ENCODE data around the gene CEPT1. TPM values are rescaled to one million over a fixed set of nuclear protein-coding genes. Genes with fewer than 3 reads are reported as not detected.

CEPT1 gene
- total RNA-seq, 1 donor from 2014 or later: 87.0 TPM

DNA sequence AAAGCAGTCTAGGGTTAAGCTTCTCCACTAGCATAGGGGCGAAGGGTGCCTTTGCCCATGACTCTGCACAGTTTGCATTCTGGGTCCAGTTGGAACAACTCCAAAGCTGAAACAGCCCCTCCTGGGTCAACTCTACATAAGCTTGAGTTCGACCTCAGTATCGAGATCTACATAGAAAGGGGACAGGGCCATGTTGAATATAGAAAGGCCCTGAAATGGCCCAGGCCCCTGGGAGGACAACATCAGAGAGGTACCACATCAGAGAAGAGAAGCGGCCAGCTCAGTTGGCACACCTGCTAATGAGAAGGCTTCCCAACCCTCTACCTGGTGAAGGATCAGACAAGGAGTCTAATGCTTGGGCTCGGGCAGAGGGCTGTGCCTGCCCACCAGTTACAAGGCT is 58.8 kb downstream of the CEPT1 start:
- ATAC-seq (ENCODE audit: low read depth) (no peak), DNase-seq (no peak)
- peaks cover 65% of the 10 kb centered on the region for H3K36me3 Mint-ChIP-seq (ENCODE audit: low read depth)
- peak overlapping the region; percentile 46 for H3K4me3 Mint-ChIP-seq
- peaks cover 97% of the 10 kb centered on the region for H3K4me1 Mint-ChIP-seq
- no peaks in the 10 kb centered on the region for H3K27me3 Mint-ChIP-seq
- H3K9me3 Mint-ChIP-seq: no peaks in the 10 kb centered on the region
- CTCF ChIA-PET: interaction anchor here (1.3 to 2.6 kb wide), 6 partner anchors 19 to 201 kb away, joined by 3 to 29 read pairs (median 6); no protein-coding TSS in a partner anchor
- POLR2A ChIA-PET: interaction anchor here (1.0 to 3.0 kb wide), 4 partner anchors 15 to 22 kb away, joined by 3 to 22 read pairs (median 6); no protein-coding TSS in a partner anchor
- intact Hi-C loops (cut with micrococcal nuclease): no loop called here
- H3K27ac Mint-ChIP-seq: peak overlapping the region; percentile 68
- TF ChIP-seq, protein P1, sequence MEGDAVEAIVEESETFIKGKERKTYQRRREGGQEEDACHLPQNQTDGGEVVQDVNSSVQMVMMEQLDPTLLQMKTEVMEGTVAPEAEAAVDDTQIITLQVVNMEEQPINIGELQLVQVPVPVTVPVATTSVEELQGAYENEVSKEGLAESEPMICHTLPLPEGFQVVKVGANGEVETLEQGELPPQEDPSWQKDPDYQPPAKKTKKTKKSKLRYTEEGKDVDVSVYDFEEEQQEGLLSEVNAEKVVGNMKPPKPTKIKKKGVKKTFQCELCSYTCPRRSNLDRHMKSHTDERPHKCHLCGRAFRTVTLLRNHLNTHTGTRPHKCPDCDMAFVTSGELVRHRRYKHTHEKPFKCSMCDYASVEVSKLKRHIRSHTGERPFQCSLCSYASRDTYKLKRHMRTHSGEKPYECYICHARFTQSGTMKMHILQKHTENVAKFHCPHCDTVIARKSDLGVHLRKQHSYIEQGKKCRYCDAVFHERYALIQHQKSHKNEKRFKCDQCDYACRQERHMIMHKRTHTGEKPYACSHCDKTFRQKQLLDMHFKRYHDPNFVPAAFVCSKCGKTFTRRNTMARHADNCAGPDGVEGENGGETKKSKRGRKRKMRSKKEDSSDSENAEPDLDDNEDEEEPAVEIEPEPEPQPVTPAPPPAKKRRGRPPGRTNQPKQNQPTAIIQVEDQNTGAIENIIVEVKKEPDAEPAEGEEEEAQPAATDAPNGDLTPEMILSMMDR (IDR thresholded peaks at IDR 0.05): no peak

DNA sequence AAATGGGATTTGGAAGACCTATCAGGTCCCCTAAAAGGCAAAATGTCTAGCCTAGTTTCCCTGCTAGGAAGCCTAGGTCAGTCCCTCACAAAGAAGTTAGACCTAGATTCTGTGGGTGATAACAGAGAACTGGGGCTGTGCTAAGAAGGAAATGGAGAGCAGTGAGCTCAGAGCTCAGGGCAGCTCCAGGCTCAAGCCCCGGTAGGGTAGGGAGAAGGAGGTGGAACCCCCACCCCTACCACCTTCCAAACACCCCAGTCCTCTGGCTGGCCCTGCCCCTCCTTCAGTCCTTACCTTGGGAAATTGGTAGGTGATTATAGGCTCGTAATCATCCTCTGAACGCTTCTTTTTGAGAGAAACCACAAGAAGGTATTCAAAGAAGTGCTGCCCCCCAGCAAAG is 59.3 kb downstream of the CEPT1 start:
- H3K4me3 Mint-ChIP-seq: no peak overlapping the region
- DNase-seq: no peak
- H3K4me1 Mint-ChIP-seq: peaks cover 92% of the 10 kb centered on the region
- no peaks in the 10 kb centered on the region for H3K27me3 Mint-ChIP-seq
- no peaks in the 10 kb centered on the region for H3K9me3 Mint-ChIP-seq
- intact Hi-C loops (cut with micrococcal nuclease): no loop called here
- ChIA-PET POLR2A (interaction anchor here (1.0 to 3.0 kb wide), 4 partner anchors 15 to 22 kb away, joined by 3 to 22 read pairs (median 6); no protein-coding TSS in a partner anchor), CTCF (interaction anchor here (0.9 to 2.6 kb wide), 5 partner anchors 18 to 201 kb away, joined by 5 to 29 read pairs (median 6); no protein-coding TSS in a partner anchor)
- no peak for ATAC-seq (ENCODE audit: low read depth)
- H3K36me3 Mint-ChIP-seq (ENCODE audit: low read depth): peaks cover 60% of the 10 kb centered on the region
- peak overlapping the region; percentile 93 for H3K27ac Mint-ChIP-seq
- TF ChIP-seq, protein P1 (IDR thresholded peaks at IDR 0.05): no peak

DNA sequence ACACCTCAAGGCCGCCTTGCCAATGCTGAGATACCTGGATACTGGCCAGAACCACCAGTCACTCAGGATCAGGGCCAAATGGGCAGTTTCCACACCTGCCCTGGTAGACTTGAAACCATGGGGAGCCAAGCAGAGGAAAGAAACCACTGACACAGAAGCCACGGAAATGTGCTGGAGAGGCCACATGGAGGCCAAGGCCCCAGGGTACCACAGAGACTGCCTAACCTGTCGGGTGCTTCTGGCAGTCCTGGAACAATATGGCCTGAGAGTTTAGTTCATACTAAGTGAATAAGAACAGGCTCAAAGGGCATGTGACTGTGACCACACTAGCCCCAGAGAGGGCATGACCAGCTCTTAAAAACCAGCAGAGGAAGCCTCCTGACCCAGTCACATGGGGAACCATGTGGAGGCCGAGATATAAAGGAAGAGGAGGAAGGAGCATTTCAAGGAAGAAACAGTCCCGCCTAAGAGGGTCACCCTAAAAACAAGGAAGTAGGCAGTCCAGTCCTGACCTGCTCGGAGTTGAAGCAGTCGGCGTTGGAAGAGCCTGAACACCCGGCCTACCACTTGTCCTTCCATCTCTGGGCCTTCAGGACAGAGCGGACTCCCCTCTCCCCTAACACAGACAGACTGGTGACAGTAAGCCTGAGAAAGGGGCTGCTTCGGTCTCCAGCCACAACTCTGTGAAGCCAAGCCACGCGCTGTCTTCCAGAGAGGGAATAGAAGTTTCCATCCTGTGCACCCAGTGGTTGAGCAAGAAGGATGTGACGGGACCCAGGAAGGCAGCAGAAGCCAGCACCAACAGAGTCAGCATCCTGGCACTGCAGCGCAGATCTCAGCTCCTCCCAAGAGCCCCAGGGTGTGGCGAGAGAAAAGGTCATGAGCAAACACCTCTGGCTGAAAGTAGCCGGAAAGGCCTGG is 60.1 kb downstream of the CEPT1 start, which contains the start of gene DENND2D:
Gene DENND2D (minus strand): TSS at position 766 of the 921 bp plus-strand sequence. CDS start 187 bp downstream, at position 579.
- intact Hi-C loops (cut with micrococcal nuclease): loop anchor here (5.0 kb wide), 3 partner anchors 73 to 557 kb away; partner anchors contain the start of gene DDX20
- H3K27me3 Mint-ChIP-seq: no peaks in the 10 kb centered on the region
- CTCF ChIA-PET: interaction anchor here (0.9 to 2.6 kb wide), 2 partner anchors 19 to 22 kb away, joined by 5 to 29 read pairs; no protein-coding TSS in a partner anchor
- ATAC-seq (ENCODE audit: low read depth) (no peak), DNase-seq (no peak)
- peak within 1 kb of the TSS; percentile 93 for H3K27ac Mint-ChIP-seq
- peaks cover 91% of the 10 kb centered on the region for H3K4me1 Mint-ChIP-seq
- POLR2A ChIA-PET: interaction anchor here (1.1 to 3.0 kb wide), 4 partner anchors 17 to 25 kb away, joined by 3 to 22 read pairs (median 6); no protein-coding TSS in a partner anchor
- TF ChIP-seq, protein P1 (IDR thresholded peaks at IDR 0.05): no peak
- peaks cover 52% of the 10 kb centered on the region for H3K36me3 Mint-ChIP-seq (ENCODE audit: low read depth)
- peak within 1 kb of the TSS; percentile 89 for H3K4me3 Mint-ChIP-seq
- H3K9me3 Mint-ChIP-seq: no peaks in the 10 kb centered on the region

DNA sequence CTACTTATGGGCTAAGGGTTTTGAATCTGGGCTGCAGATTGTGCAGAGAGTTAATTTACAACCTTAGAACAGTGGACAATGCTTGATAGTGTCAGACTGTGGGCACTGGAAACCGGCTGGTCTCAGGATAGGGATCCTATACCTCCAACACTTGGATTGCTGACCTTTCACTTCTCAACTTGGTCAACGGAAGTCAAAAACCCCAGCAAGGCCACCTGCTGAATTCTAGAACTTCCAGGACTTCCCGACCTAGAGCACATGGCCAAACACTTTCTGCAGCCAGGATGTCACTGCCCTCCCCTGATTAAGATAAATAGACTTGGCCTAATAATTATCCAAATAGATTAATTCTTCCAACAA is 60.8 kb downstream of the CEPT1 start:
- ChIA-PET POLR2A (interaction anchor here (1.1 to 7.2 kb wide), 2 partner anchors 17 to 24 kb away, joined by 3 to 258 read pairs; no protein-coding TSS in a partner anchor), CTCF (no interaction called here)
- peaks cover 45% of the 10 kb centered on the region for H3K36me3 Mint-ChIP-seq (ENCODE audit: low read depth)
- H3K27me3 Mint-ChIP-seq: no peaks in the 10 kb centered on the region
- TF ChIP-seq, protein P1 (IDR thresholded peaks at IDR 0.05): no peak
- H3K9me3 Mint-ChIP-seq: no peaks in the 10 kb centered on the region
- no peak for DNase-seq
- H3K27ac Mint-ChIP-seq: peak overlapping the region; percentile 93
- no peak for ATAC-seq (ENCODE audit: low read depth)
- intact Hi-C loops (cut with micrococcal nuclease): loop anchor here (5.0 kb wide), 3 partner anchors 73 to 557 kb away; partner anchors contain the start of gene DDX20
- H3K4me1 Mint-ChIP-seq: peaks cover 93% of the 10 kb centered on the region
- no peak overlapping the region for H3K4me3 Mint-ChIP-seq

All from activated B cell treated with CpG ODN at 0.5 μM for 24 hours (primary cell).